ENCODE measurements around the gene MNAT1.

Gene MNAT1

DNA sequence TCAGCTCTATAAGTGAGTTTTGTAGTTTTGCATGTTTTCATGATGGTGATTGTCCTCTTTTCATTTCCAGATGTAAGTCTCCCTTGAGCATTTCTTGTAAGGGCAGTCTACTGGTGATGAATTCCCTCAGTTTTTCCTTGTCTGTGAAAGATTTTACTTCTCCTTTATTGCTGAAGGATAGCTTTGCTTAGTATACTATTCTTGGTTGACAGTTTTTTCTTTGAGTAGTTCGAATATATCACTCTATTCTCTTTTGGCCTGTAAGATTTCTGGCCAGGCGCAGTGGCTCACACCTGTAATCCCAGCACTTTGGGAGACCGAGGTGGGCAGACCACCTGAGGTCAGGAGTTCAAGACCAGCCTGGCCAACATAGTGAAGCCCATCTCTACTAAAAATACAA is 34.0 kb upstream of the MNAT1 start:
- H3K27ac ChIP-seq (ENCODE audit: extremely low read depth, low read depth, low read length), result no peak overlapping the region
- ChIA-PET CTCF (interaction anchor here (0.6 kb wide), 3 partner anchors 11 to 22 kb away, joined by 3 to 4 read pairs (median 3); no protein-coding TSS in a partner anchor), POLR2A (no interaction called here)
- H3K9me3 ChIP-seq (ENCODE audit: control insufficient read depth, insufficient read depth, low read depth, low read length), result no peaks in the 10 kb centered on the region
- TF ChIP-seq ZNF292 (tag by site-specific recombination; IDR thresholded peaks at IDR 0.05; ENCODE audit: borderline replicate concordance, low read depth), result no peak
- TF ChIP-seq, protein P1, sequence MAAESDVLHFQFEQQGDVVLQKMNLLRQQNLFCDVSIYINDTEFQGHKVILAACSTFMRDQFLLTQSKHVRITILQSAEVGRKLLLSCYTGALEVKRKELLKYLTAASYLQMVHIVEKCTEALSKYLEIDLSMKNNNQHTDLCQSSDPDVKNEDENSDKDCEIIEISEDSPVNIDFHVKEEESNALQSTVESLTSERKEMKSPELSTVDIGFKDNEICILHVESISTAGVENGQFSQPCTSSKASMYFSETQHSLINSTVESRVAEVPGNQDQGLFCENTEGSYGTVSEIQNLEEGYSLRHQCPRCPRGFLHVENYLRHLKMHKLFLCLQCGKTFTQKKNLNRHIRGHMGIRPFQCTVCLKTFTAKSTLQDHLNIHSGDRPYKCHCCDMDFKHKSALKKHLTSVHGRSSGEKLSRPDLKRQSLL (tag by site-specific recombination; IDR thresholded peaks at IDR 0.05), result no peak
- TF ChIP-seq, protein P2, sequence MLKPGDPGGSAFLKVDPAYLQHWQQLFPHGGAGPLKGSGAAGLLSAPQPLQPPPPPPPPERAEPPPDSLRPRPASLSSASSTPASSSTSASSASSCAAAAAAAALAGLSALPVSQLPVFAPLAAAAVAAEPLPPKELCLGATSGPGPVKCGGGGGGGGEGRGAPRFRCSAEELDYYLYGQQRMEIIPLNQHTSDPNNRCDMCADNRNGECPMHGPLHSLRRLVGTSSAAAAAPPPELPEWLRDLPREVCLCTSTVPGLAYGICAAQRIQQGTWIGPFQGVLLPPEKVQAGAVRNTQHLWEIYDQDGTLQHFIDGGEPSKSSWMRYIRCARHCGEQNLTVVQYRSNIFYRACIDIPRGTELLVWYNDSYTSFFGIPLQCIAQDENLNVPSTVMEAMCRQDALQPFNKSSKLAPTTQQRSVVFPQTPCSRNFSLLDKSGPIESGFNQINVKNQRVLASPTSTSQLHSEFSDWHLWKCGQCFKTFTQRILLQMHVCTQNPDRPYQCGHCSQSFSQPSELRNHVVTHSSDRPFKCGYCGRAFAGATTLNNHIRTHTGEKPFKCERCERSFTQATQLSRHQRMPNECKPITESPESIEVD (tag by site-specific recombination; IDR thresholded peaks at IDR 0.05), result no peak
- TF ChIP-seq SCRT2 (tag by site-specific recombination; IDR thresholded peaks at IDR 0.05), result no peak
- no peak for TF ChIP-seq ZNF629 (tag by site-specific recombination; IDR thresholded peaks at IDR 0.05)
- no peak for TF ChIP-seq ZNF132 (tag by site-specific recombination; IDR thresholded peaks at IDR 0.05; ENCODE audit: borderline replicate concordance)
- TF ChIP-seq SETDB1 (IDR thresholded peaks at IDR 0.05; ENCODE audit: insufficient read length, low read length), result peak; percentile 95
- no peak for TF ChIP-seq HOXA7 (CRISPR knock-in tag; IDR thresholded peaks at IDR 0.05; ENCODE audit: borderline replicate concordance)
- no peak for TF ChIP-seq ZNF514 (tag by site-specific recombination; IDR thresholded peaks at IDR 0.05)
- 0 out of 2 replicates have a peak, but pooled peaks have one; percentile 47 for TF ChIP-seq TRIM28 (IDR thresholded peaks at IDR 0.05; ENCODE audit: borderline replicate concordance, low read length)
- TF ChIP-seq, protein P3, sequence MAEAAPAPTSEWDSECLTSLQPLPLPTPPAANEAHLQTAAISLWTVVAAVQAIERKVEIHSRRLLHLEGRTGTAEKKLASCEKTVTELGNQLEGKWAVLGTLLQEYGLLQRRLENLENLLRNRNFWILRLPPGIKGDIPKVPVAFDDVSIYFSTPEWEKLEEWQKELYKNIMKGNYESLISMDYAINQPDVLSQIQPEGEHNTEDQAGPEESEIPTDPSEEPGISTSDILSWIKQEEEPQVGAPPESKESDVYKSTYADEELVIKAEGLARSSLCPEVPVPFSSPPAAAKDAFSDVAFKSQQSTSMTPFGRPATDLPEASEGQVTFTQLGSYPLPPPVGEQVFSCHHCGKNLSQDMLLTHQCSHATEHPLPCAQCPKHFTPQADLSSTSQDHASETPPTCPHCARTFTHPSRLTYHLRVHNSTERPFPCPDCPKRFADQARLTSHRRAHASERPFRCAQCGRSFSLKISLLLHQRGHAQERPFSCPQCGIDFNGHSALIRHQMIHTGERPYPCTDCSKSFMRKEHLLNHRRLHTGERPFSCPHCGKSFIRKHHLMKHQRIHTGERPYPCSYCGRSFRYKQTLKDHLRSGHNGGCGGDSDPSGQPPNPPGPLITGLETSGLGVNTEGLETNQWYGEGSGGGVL (tag by site-specific recombination; IDR thresholded peaks at IDR 0.05), result no peak
- TF ChIP-seq ZNF621 (tag by site-specific recombination; IDR thresholded peaks at IDR 0.05), result no peak
- TF ChIP-seq ZNF707 (tag by site-specific recombination; IDR thresholded peaks at IDR 0.05), result no peak
- no peak for TF ChIP-seq ZNF521 (tag by site-specific recombination; IDR thresholded peaks at IDR 0.05)
- TF ChIP-seq BCL11B (tag by site-specific recombination; IDR thresholded peaks at IDR 0.05; ENCODE audit: low read depth), result no peak
- TF ChIP-seq ZNF529 (tag by site-specific recombination; IDR thresholded peaks at IDR 0.05; ENCODE audit: insufficient replicate concordance), result peak; percentile 16
- TF ChIP-seq ZNF654 (tag by site-specific recombination; IDR thresholded peaks at IDR 0.05; ENCODE audit: low read depth), result no peak
- TF ChIP-seq ZXDB (tag by site-specific recombination; IDR thresholded peaks at IDR 0.05), result no peak
- TF ChIP-seq, protein P4, sequence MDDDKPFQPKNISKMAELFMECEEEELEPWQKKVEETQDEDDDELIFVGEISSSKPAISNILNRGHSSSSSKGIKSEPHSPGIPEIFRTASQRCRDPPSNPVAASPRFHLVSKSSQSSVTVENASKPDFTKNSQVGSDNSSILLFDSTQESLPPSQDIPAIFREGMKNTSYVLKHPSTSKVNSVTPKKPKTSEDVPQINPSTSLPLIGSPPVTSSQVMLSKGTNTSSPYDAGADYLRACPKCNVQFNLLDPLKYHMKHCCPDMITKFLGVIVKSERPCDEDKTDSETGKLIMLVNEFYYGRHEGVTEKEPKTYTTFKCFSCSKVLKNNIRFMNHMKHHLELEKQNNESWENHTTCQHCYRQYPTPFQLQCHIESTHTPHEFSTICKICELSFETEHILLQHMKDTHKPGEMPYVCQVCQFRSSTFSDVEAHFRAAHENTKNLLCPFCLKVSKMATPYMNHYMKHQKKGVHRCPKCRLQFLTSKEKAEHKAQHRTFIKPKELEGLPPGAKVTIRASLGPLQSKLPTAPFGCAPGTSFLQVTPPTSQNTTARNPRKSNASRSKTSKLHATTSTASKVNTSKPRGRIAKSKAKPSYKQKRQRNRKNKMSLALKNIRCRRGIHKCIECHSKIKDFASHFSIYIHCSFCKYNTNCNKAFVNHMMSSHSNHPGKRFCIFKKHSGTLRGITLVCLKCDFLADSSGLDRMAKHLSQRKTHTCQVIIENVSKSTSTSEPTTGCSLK (tag by site-specific recombination; IDR thresholded peaks at IDR 0.05), result no peak
- H3K36me3 ChIP-seq (ENCODE audit: control insufficient read depth in 2 of 2, insufficient read depth in 1 of 2, low read length in 2 of 2), result no peaks in the 10 kb centered on the region
- H3K4me1 ChIP-seq (ENCODE audit: control insufficient read depth, insufficient read depth, low read length), result no peaks in the 10 kb centered on the region
- H3K4me3 ChIP-seq (ENCODE audit: low read depth, low read length), result no peak overlapping the region

DNA sequence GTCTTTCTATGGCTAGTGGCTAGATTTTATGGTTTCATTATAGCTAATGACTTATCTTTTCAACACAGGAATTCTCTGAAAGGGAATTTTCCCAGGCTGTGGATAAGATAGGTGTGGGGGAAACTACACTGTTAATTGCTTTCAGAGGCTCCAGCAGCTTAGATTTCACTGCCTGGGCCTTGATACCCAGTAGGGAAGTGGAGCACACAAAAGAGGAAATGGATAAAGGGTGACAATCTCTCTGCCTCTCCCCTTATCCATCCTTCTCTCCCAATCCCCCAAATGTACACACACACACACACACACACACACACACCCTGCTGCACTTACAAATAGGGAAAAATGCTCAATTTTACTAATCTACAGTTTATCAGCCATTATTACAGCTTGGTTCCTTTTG is 29.5 kb upstream of the MNAT1 start:
- Histone ChIP-seq H3K36me3 (ENCODE audit: control insufficient read depth in 2 of 2, insufficient read depth in 1 of 2, low read length in 2 of 2) (peaks cover 0 to 2% of the 10 kb centered on the region in 2 experiments; a peak in 1 of 3 replicates), H3K4me3 (ENCODE audit: low read depth, low read length) (no peak overlapping the region), H3K27ac (ENCODE audit: extremely low read depth, low read depth, low read length) (no peak overlapping the region), H3K4me1 (ENCODE audit: control insufficient read depth, insufficient read depth, low read length) (no peaks in the 10 kb centered on the region), H3K9me3 (ENCODE audit: control insufficient read depth, insufficient read depth, low read depth, low read length) (no peaks in the 10 kb centered on the region)
- TF ChIP-seq ZNF211 (tag by site-specific recombination; IDR thresholded peaks at IDR 0.05; ENCODE audit: low read depth) (no peak), BCL11B (tag by site-specific recombination; IDR thresholded peaks at IDR 0.05; ENCODE audit: low read depth) (no peak), SALL2 (tag by site-specific recombination; IDR thresholded peaks at IDR 0.05; ENCODE audit: borderline replicate concordance) (no peak), ZFP69B (tag by site-specific recombination; IDR thresholded peaks at IDR 0.05) (no peak), ZNF544 (tag by site-specific recombination; IDR thresholded peaks at IDR 0.05) (no peak), ZNF324 (tag by site-specific recombination; IDR thresholded peaks at IDR 0.05) (no peak), ZNF366 (tag by site-specific recombination; conservative IDR thresholded peaks at IDR 0.05) (no peak)
- TF ChIP-seq, protein P5, sequence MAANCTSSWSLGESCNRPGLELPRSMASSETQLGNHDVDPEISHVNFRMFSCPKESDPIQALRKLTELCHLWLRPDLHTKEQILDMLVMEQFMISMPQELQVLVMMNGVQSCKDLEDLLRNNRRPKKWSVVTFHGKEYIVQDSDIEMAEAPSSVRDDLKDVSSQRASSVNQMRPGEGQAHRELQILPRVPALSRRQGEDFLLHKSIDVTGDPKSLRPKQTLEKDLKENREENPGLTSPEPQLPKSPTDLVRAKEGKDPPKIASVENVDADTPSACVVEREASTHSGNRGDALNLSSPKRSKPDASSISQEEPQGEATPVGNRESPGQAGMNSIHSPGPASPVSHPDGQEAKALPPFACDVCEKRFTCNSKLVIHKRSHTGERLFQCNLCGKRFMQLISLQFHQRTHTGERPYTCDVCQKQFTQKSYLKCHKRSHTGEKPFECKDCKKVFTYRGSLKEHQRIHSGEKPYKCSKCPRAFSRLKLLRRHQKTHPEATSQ (tag by site-specific recombination; IDR thresholded peaks at IDR 0.05), result no peak
- ChIA-PET POLR2A (no interaction called here), CTCF (interaction anchor here (0.6 to 0.7 kb wide), 2 partner anchors 76 to 700 kb away, joined by 3 read pairs; no protein-coding TSS in a partner anchor)

All from HEK293 (cell line).